ENCODE results near the gene ALKBH4.
A peak's percentile ranks its signal among the peaks of the same experiment; 100 is the strongest.
"Not testable (repeated sequence)": the region's sequence is repeated elsewhere in the genome, so short reads cannot be mapped to it uniquely, and the experiment has no call there.

ALKBH4 gene

GRCh38 chr7:102478314-102479208 lies 13.9 kb upstream of the ALKBH4 start, which contains the start of gene POLR2J:
Gene POLR2J, minus strand, starts transcription at chr7:102478922. Its CDS starts 62 bp downstream, at chr7:102478860.
- DNase-seq (ENCODE audit: low read depth), result peak; percentile 80

DNA sequence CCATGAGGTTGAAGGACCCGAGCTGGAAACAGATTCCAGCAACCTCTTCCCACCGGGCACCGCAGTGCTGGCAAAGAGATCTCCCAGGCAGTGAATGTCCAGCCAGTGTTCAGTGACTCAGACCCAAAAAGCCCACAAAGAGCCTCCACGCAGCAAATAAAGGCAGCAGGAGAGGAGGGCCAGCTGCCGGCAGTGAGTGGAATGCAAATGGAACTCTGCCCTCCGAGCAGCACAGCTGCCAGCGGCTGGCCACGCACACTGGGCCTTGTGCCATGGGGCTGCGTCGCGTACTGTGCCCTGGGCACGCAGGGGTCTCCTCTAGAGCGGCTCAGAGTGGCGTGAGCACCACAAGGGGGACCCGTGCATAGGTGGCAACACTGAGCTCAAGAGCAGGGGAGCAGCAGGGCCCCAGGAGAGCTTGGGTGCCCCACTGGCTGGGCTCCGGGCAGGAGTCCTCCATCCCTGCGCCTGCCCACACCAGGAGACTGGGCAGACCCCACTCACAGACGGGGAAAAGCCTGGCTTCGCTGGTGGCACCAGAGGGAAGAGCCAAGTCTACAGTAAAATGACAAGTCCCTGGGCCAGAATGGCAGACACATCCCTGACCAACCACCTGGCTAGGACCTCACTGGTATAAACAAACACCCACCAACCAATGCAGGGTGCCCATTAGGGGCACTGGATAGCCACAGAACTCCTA lies 10.2 kb upstream of the ALKBH4 start:
- DNase-seq (ENCODE audit: low read depth), result not testable (repeated sequence)

- not testable (repeated sequence) for DNase-seq (ENCODE audit: low read depth)
Observed at GRCh38 chr7:102474116-102474515, 9.5 kb upstream of the ALKBH4 start.

- no peak for DNase-seq (ENCODE audit: low read depth)
Observed at GRCh38 chr7:102473271-102473991, 8.8 kb upstream of the ALKBH4 start.

DNA sequence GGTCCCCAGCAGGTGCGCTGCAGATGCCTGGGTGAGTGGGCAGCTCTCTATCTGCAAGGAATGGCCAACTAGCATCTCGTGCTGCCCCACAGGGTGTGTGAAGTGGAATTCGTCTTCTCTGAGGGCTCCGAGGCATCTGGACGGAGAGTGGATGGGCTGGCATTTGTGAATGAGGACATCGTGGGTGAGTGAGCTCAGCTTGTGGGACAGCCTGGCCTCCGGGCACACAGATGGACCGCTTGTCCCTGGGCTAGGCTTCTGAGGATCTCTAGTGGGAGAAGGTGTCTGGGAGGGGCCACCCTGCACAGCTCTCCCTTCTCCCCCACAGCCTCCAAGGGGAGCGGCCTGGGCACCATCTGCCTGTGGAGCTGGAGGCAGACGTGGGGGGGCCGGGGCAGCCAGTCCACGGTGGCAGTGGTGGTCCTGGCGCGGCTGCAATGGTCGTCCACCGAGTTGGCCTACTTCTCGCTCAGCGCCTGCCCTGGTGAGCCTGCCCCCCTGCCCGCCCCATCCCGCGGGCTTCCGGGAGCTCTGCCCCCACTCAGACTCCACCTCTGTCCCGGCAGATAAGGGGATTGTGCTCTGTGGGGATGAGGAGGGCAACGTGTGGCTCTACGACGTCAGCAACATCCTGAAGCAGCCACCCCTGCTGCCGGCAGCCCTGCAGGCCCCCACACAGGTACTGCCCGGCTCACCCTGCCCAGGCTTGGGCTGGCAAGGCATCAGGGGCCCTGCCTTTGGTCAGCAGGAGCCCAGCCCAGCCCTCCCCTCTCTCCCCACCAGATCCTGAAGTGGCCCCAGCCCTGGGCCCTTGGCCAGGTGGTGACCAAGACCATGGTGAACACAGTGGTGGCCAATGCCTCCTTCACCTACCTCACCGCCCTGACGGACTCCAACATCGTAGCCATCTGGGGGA lies 7.7 kb upstream of the ALKBH4 start:
- no peak for DNase-seq (ENCODE audit: low read depth)

- no peak for DNase-seq (ENCODE audit: low read depth)
Observed at GRCh38 chr7:102471791-102472125, 7.1 kb upstream of the ALKBH4 start.

GRCh38 chr7:102469972-102470825 lies 5.5 kb upstream of the ALKBH4 start:
- DNase-seq (ENCODE audit: low read depth), result no peak

GRCh38 chr7:102469351-102469971 lies 4.8 kb upstream of the ALKBH4 start:
- DNase-seq (ENCODE audit: low read depth), result no peak

DNA sequence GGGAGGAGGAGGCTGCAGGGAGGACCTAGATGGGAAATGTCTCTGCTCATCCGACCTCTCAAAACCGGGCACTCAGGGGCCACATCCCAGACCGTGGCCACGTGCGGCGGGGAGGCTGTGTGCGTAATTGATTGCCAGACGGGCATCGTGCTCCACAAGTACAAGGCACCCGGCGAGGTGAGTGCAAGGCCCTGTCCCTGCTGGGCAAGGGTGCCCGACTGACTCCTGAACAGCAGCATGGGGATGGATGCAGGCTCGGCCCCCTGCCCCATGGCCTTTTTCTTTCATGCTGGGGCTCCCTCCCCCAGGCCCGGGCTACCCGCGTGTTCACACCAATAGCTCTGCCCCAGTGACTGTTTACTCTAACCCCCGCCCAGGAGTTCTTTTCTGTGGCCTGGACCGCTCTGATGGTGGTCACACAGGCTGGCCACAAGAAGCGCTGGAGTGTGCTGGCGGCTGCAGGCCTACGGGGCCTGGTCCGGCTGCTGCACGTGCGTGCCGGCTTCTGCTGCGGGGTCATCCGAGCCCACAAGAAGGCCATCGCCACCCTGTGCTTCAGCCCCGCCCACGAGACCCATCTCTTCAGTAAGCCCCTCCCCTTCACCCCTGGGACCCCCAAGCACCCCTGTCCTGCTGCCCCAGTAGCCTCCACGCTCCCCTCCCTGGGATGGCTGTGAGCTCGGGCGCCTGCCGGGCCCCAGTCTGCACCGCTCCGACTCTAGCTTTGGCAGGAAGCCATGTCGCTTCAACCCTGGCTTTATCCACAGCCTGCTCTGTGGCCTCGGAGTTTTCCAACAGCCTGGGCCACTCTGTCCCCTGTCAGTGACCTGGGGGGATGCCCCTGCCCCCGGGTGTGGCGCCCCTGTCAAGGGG lies 4.1 kb upstream of the ALKBH4 start:
- DNase-seq (ENCODE audit: low read depth), result no peak

GRCh38 chr7:102467581-102468477 lies 3.2 kb upstream of the ALKBH4 start:
- no peak for DNase-seq (ENCODE audit: low read depth)

GRCh38 chr7:102466097-102466496 lies 1.4 kb upstream of the ALKBH4 start:
- DNase-seq (ENCODE audit: low read depth), result no peak

DNA sequence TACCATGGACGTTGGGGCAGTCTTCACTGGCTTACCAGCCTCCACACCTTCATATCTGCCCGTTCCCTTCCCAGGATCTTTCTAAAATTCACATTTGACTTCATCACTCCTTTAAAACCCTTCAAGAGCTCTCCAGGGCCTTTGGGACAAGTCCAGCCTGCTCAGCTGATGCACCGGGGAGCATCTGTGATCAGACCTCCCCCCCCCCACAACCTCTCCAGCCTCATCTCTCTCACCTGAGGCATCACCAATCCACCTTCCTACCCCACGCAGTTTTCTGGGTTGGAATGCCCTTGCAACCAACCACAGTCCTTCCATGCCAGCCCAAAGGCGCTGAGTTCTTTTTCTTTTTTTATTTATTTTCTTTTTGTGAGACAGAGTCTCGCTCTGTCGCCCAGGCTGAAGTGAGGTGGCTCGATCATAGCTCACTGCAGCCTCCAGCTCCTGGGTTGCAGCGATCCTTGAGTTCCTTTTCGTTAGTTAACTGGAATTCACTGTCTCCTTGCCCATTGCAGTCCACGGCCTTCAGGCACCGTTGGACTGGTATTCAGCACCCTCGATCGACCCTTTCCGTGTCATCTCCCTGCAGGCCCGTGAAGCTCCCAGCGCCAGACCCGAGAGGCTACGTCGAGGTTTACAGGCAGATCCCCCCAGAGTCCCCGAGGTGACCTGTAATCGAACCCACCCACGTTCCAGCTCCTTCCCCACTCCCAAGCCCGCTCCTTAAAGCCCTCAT lies 654 bp downstream of the ALKBH4 start:
- no peak for DNase-seq (ENCODE audit: low read depth)

DNA sequence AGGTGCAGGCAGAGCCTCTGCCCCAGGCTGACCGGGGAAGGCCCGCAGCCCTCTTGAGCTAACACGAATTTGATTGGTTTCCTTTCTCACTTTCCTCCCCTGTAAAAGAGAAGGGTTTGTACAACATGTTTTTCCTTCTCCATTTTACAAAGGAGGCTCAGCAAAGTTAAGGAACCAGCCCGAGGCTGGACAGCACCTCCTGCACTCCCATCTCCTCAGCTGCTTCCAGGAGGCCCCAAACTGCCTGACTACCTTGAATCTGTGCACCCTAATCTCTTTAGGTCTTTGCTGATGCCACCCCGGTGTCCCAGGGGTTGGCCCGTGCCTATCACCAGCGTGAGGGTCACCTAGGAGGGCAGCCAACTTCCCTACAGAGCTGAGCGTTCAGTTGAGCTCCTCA lies 4.2 kb downstream of the ALKBH4 start:
- no peak for DNase-seq (ENCODE audit: low read depth)

DNA sequence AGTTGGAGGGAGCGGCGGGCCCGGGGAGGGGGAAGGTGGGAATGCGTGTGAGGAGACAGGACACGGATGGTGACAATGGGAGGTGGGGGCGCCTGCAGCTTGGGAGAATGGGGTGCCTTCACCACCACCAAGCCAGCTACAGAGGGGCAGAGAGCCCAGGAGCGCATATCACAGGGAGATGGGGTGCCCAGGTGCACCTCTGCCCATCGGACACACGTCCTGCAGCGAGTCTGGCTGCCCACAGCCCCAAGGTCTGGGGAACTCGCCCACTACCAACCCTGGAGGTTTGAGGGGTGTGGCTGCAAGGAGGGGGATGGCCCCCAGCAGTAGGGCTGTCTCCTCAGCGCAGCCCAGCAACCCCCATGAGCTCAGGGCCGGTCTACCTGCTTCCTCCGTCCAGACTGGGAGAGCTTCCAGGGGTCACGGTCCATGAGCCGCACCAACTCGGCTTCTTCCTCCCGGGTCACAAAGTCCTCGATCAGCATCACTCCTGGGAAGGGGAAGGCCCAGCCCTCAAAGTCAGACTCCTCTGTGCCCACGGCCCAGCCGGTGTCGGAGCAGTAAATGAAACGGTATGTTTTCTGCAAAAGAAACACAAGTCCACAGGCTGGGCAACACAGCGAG lies 5.3 kb downstream of the ALKBH4 start:
- DNase-seq (ENCODE audit: low read depth), result no peak

GRCh38 chr7:102457352-102457924 lies 7.2 kb downstream of the ALKBH4 start:
- no peak for DNase-seq (ENCODE audit: low read depth)

GRCh38 chr7:102456327-102456726 lies 8.3 kb downstream of the ALKBH4 start:
- no peak for DNase-seq (ENCODE audit: low read depth)

DNA sequence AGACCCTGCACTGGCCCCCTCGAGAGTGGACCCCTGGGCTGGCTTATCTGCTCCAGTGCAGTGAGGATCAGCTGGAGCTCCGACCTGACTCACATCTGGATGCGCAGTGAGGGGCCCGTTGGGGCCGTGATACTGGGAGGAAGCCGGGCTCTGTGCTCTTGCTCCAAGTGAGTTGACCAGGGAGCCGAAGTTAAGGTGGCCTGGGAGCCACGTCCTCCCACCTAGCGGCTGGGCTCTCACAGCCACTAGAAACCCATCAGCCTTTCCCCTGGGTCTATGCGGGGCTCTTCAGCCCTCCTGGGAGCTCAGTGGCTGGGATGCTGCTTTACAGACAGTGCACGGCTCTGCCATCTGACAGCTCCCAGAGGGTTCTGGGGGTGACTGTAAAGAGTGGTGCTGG lies 9.1 kb downstream of the ALKBH4 start:
- no peak for DNase-seq (ENCODE audit: low read depth)

Measured in activated T-cell treated with anti-CD3 and anti-CD28 coated beads for 1 hour (primary cell).